IPS-11a (cell line): ENCODE data around the gene FSCN2.

Experiments used
- H3K4me3 ChIP-seq: one replicate; pipeline ENCODE4 v1.5.1; 2013; ENCODE audit warnings: low read depth, low read length, control low read depth

The FSCN2 gene

GRCh38 chr17:81489998-81490992 lies 37.9 kb upstream of the FSCN2 start:
- H3K4me3 ChIP-seq, result no peak overlapping the region

GRCh38 chr17:81491181-81491581 lies 37.0 kb upstream of the FSCN2 start:
- no peak overlapping the region for H3K4me3 ChIP-seq

- H3K4me3 ChIP-seq, result no peak overlapping the region
These were observed 36.4 kb upstream of the FSCN2 start for GRCh38 chr17:81491761-81492160.

- no peak overlapping the region for H3K4me3 ChIP-seq
These were observed 36.0 kb upstream of the FSCN2 start for GRCh38 chr17:81492202-81492601.

GRCh38 chr17:81492706-81493105 lies 35.5 kb upstream of the FSCN2 start:
- H3K4me3 ChIP-seq, result no peak overlapping the region

- H3K4me3 ChIP-seq, result no peak overlapping the region
These were observed 34.8 kb upstream of the FSCN2 start for GRCh38 chr17:81493198-81494038.

- no peak overlapping the region for H3K4me3 ChIP-seq
These were observed 33.4 kb upstream of the FSCN2 start for GRCh38 chr17:81494626-81495377.

- H3K4me3 ChIP-seq, result no peak overlapping the region
These were observed 29.1 kb upstream of the FSCN2 start for GRCh38 chr17:81498953-81499600.

- no peak overlapping the region for H3K4me3 ChIP-seq
These were observed 28.6 kb upstream of the FSCN2 start for GRCh38 chr17:81499601-81499970.

- H3K4me3 ChIP-seq, result no peak overlapping the region
These were observed 28.1 kb upstream of the FSCN2 start for GRCh38 chr17:81500047-81500446.

- no peak overlapping the region for H3K4me3 ChIP-seq
These were observed 25.6 kb upstream of the FSCN2 start for GRCh38 chr17:81502471-81503017.

- H3K4me3 ChIP-seq, result no peak overlapping the region
These were observed 24.6 kb upstream of the FSCN2 start for GRCh38 chr17:81503619-81504018.

GRCh38 chr17:81508639-81509206 lies 19.5 kb upstream of the FSCN2 start:
- no peak overlapping the region for H3K4me3 ChIP-seq

GRCh38 chr17:81509207-81509971 lies 18.8 kb upstream of the FSCN2 start:
- peak overlapping the region; percentile 94 for H3K4me3 ChIP-seq

- peak overlapping the region; percentile 94 for H3K4me3 ChIP-seq
These were observed 18.0 kb upstream of the FSCN2 start for GRCh38 chr17:81509972-81510784.

- peak overlapping the region; percentile 94 for H3K4me3 ChIP-seq
These were observed 17.2 kb upstream of the FSCN2 start for GRCh38 chr17:81510785-81511553.

GRCh38 chr17:81511554-81511803 lies 16.7 kb upstream of the FSCN2 start:
- H3K4me3 ChIP-seq, result peak overlapping the region; percentile 94
